Activated T-cell treated with anti-CD3 and anti-CD28 coated beads for 1 hour (primary cell): ENCODE measurements around the gene RASA3.
"Not testable (repeated sequence)": the region's sequence is repeated elsewhere in the genome, so short reads cannot be mapped to it uniquely, and the experiment has no call there.

Experiments
- DNase-seq: peaks from one replicate; pipeline ENCODE4 v3.0.0-alpha.2; 2020; ENCODE audit warnings: low read depth

The RASA3 gene

DNA sequence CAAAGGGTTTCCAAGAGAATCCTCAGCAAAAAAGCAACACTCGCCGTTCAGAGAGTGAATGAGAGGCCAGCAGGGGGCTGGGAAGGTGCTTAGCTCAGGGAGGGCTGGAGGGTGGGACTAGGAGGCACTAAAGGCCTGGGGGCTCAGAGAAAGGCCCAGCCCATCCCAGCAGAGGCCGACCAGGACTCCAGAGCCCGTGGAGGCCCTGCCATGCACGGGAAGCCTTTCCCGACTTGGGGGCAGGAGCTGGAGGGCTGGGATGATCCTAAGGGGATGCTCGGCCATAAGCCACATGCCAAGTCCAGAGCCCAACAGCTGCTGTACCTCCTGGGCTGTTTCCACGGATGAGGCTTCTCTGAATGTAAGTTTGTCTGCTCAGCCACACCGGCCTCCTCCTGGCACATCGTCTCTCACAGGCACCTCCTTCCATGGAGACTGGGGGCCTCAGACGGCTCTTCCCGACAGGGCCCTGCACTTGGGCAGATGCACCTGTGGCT, 19.5 kb downstream of the RASA3 start:
- no peak for DNase-seq

DNA sequence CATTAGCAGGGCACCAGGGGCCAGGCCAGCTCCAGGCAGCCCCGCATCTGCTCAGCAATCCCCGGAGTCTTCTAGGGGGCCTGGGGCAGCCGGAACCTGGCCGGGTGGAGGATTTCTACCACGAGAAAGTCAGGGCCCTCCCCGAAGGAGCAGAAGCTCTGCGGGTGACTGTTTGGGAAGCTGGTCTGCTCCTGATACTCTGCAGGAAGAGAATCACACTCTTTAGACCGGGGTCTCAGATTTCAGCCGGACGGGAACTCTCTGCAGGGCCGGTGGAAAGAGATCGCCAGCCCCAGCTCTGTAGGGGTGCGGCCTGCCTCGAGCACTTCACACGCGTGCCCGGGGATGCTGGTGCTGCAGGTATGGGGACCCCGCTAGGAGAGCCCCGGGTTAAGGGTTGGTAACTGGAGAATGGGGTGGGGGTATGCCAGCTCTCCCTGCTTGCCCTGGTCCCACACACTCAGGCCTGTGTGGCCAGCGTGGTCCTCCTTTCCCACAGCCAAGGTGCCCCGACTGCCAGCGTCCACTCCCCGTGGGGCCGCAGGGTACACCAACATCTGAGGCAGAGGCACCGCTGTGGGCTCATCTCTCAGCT, 20.1 kb downstream of the RASA3 start:
- no peak for DNase-seq

DNA sequence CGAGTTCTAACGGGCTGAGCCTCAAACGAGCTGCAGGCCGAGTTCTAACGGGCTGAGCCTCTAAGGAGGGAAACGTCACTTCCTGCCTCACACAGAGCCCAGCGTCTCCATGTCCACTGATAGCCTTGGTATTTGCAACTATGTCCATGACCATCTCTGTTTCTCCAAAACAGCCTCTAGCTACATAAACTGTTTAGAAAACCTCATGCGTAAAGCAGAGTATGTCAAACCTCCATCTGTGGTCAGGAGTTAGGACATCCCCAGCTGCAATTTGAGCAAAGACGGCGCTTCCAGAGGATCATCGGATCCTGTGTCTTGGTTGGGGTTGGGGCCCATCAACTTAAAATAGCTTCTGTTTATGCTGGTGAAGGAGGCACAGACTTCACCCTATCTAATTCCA, 20.8 kb downstream of the RASA3 start:
- no peak for DNase-seq

DNA sequence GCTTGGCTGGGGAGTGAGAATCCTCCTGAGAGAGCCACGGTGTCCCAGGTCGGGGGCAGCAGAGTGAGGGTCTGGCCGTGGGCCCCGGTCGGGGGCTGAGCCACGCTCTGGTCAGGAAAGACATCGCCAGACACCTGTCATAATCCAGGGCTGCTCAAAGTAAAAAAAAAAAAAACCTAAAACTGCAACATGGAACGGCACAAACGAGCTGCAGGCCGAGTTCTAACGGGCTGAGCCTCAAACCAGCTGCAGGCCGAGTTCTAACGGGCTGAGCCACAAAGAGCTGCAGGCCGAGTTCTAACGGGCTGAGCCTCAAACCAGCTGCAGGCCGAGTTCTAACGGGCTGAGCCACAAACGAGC, 21.6 kb downstream of the RASA3 start:
- not testable (repeated sequence) for DNase-seq

DNA sequence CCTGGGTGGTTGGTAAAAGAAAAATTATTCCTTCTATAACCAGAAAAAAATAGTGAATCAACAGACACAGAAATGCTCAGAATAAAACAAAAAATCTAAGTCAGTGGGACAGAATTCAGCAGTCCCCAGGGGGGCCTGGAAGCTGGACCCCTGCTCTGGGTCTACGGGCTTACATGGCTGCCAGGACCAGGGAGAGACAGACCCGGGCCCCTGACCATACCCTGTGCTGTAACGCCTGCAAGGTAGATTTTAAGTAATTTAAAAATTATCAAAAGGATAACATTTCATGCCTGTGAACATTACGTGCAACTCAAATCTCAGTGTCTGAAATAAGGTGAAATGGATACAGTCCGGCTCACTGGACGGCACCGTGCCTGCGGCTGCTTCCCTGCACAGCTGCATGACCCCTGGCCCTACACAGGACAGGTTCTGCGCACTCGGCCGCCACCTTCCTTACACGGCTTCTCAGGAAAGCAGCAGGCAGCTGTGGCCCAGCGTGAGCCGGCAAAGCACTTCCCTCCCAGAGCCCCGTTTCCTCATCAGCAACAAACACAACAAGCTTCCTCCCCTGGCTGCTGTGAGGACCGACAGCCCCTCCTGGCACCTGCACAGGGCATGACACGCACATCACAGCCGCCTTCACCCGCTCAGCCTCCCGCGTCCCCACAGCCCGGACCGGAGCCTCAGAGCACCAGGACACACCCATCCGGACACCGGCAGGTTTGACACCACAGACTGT, 22.2 kb downstream of the RASA3 start:
- peak; percentile 61 for DNase-seq

DNA sequence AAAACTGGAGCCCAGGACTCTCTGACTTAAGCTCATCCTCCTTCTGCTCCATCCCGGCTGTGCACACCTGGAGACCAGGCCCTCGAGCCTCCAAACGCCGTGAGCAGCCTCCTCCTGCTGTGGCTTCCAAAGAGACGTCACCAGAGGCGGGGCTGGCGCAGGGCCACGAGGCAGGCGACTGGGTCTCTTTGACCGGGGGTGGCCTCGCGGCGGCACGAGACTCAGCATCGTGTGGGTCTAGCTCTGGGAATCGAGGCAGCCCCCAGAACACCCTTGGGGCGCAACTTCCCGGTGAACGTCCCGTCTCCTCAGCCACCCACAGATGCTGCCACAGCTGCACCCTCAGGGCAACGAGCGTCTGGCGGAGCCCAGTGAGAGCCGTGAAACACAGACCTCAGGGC, 22.8 kb downstream of the RASA3 start:
- no peak for DNase-seq

DNA sequence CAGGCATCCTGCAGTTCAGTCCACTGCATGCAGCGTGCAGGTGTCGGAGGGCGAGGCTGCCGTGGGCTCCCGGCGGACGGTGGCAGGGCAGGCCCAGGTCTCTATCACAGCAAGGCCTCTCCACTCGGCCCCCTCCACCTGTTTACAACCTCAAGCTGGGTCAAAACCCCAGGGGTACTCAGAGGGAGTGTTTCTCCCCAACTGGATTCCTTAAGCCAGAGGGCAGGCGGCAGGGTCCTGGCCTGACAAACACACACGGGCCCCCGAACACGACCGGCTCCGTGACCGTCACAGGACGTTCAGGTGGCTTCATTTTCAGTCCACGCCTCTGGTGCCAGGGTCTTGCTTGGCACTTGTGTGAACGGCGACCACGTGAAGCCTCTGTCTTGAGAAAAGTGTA, 23.5 kb downstream of the RASA3 start:
- DNase-seq: no peak

DNA sequence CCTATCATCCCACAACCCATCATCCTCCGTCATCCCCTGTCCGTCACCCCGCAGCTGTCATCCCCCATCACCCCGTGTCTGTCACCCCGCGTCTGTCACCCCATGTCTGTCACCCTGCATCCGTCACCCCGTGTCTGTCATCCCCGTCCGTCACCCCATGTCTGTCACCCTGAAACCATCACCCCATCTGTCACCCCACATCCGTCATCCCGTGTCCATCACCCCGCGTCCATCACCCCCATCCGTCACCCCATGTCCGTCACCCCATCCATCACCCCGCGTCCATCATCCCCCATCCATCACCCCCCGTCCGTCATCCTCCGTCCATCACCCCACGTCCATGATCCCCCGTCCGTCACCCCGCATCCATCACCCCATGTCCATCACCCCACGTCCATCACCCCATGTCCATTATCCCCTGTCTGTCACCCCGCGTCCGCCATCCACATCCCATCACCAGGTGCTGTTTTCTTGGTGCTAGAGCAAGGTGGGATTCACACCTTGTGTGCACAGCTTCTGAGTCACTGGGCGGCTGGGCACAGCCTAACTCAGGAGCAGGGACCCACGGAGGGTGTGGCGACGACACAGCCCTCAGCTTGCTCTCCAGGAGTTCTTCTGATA, 24.2 kb downstream of the RASA3 start:
- DNase-seq: no peak

DNA sequence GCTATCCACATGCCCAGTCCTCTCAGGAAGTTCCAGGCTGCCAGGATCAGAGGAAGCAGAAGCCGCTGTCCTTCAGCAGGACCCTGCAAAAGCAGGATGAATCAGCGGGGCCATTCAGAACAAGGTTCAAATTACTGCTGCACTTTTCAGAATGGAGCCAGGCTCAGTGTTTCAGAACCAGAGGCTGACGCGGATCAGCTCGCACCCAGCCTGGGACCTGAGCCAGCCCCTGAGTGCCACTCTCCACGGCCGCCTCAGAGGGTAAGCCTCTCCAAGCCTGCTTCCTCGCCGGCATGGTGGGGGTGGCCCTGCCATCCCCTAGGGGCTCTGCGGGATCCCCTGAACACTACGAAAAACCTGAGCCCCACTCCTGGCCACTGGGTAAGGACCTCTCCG, 24.7 kb downstream of the RASA3 start:
- no peak for DNase-seq

DNA sequence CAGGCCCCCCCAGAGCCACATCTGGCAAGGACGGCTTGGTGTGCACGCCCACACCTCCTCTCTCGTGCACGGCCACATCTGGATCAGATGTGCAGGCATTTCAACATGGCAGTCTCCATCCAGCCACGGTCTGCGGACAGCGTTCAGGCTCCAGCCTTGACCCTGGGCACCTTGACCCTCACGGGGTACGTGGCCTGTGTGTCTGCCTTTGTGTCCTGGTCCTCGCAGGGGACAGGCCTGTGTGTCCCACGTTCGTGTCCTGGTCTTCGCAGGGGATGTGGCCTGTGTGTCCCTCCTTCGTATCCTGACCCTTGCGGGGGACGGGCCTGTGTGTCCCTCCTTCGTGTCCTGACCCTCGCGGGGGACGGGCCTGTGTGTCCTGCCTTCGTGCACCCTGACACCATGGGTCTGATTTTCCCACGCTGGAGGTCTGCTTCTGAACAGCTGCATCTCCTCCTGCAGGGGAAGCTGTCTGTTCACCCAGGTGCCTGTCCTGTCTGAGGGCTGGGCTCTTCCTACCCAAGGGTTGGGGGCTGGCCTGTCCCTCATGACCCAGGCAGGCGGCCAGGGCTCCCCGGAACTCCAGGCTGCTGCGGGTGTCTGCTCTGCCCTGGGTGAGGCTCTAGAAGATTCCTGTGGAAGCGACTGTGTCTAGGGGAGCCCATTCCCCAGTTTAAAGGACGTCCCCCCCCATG, 25.3 kb downstream of the RASA3 start:
- DNase-seq: no peak

DNA sequence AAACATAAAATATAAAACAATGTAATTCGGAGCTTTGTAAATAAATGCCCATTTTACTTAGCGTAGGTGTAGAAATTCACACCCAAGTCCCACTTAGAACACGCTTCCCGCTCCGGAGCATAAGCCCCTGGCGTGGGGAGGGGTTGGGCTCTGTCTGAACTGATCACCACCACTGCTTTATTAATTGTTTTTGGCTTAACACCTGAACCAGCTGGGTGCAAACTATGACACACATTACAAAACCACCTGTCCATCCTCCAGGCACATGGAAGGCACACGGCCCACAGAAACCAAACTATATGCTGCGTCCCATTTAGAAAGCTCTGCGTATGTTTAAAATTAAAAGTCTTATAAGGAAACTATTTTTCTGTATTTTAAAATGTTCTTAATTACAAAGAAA, 25.9 kb downstream of the RASA3 start:
- DNase-seq: no peak

DNA sequence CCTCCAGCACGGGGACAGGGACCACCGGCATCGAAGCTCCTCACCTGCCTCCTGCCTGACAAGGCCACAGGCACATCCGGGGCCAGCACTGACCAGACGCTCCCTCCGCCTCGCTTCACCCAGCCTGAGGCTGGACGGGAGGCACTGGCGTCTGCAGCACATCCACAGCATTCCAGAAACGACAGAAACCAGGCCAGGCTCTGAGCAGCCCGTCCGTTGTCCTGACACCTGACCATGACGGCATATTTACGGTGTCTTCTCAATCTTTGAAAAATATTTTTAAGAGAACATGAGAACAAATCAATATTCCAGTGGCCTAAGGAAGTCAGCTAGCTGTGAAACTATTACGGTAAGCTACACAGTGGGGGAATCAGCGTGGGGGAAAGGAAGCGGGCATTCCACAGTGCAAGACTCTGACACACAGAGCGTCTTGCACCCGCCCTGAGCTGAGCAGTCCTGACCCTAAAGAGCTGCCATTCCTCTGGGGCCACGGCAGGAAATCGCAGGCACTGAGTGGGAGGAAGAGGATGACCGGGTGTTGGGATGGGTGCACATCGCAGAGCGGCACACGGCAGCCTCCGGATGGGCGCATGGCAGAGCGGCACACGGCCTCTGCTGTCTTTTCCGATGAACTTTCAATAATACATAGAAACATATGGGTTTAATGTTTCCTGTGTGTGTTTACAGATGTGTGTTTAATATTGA, 26.8 kb downstream of the RASA3 start:
- no peak for DNase-seq

DNA sequence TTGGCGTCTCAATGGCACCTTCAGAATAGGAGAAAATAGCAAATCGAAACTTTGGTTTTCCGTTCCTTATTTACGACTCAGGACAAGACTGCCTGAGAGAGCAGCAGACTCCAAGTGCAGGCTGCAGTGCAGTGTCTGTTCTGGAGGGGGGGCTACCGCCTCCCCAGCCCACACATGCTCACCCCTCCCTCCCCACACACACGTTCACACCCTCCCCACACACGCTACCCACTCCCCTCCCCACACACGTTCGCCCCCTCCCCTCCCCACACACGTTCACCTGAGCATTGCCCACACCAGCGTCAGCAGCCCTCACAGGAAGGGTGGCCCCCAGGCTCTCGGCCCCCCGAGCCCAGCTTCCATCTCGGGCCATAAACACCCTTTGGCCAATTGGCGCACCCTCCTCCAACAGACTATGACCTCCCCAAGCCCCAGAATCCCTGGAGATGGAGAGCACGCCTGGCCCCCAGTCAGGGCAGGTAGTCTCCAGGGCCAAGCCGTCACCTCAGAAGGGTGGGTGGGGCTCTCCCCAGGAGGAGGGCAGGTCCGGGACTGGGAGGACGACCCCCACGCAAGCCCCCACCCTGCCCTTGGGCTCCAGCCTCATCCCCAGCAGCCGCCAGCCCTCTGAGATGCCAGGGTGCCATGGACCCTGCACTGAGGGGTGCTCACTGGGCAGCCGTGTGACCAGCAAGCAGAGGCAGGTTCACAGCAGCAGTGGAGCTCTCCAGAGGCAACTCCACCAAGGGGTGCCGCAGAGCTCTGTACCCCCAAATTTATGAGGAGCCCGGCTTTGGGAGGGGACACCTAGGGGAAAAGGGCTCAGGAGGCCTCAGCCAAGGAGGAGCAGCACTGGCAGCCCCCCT, 27.5 kb downstream of the RASA3 start:
- DNase-seq: no peak

DNA sequence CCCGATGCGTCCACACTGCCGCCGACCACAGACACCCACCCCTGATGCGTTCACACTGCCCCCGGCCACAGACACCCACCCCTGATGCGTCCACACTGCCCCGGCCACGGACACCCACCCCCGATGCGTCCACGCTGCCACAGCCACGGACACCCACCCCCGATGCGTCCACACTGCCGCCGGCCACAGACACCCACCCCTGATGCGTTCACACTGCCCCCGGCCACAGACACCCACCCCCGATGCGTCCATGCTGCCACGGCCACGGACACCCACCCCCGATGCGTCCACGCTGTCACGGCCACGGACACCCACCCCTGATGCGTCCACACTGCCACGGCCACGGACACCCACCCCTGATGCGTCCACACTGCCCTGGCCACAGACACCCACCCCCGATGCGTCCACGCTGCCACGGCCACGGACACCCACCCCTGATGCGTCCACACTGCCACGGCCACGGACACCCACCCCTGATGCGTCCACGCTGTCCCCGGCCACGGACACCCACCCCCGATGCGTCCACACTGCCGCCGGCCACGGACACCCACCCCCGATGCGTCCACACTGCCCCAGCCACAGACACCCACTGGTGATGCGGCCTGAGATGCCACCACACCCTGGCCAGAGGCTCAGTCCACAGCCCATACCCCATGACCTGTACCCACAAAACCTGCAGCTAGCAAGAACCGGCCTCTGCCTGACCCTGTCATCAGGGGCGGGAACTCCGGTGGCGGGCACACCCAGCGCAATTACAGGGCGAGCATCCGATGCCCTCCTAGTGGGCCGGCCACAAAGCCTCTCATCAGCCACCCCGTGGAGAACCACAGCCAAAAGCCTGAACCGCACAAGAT, 28.4 kb downstream of the RASA3 start:
- no peak for DNase-seq

DNA sequence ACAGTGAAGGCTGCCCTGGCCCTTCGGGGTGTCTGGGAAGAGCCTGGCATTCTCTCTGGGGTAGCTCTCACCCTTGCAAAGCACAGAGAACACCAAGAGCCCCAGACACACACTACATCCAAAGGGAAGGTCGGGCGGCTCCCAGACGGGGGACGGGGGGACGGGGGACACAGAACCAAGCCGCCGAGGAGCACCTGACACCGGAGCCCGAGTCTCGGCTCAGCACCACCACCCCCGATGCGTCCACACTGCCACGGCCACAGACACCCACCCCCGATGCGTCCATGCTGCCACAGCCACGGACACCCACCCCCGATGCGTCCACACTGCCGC, 29.2 kb downstream of the RASA3 start:
- not testable (repeated sequence) for DNase-seq

DNA sequence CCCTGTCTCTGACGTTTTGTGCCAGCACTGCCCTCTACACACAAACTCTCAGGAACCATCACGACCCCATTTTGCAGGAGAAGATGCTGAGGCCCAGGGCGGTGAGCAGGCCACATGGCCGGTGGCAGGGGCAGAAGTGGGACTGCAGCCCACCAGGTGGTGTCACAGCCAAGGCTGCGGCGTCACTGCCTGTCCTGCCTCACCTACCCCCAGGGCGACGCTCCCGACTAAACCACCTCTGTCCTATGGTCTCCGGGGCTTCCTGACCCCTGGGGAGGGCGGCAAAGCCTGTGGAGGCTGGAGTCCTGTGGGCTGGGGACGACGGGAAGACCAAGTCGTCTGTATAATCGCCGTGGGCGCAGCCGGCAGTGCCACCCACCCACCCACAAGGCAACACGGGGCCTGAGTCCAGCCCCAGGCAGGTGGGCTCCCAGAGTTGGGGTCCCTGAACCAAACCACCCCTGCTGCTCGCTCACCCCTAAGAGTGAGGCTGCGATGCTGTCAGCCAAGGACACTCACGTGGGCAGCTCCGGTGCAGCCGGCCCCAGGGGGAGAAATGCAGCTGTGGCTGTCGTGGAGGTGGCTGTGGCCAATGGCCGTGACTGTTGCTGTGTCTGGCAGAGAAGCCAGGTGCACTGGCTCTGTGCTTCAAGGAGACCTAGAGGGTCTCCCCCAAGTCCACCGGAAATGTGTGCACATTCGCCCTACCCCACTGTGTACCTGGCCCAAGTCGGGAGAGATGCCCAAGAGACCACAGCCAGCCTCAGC, 29.7 kb downstream of the RASA3 start:
- DNase-seq: no peak

DNA sequence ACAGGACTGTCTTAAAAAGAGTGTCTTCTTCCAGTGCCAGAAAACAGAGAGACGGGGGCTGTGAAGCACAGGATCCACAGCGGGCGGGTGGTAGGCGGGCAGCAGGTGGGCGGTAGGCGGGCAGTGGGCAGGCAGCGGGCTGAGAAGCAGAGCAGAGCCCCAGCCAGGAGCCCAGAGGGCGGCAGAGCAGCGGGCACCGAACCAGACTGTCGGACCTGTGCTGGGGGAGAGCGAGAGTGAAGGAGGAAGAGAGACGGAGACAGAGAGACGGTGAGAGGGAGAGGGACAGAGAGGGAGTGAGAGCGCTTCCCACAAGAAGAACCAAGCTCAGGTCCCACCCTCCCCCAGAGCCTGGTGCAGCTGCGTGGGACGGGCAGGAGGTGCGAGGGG, 30.3 kb downstream of the RASA3 start:
- no peak for DNase-seq

DNA sequence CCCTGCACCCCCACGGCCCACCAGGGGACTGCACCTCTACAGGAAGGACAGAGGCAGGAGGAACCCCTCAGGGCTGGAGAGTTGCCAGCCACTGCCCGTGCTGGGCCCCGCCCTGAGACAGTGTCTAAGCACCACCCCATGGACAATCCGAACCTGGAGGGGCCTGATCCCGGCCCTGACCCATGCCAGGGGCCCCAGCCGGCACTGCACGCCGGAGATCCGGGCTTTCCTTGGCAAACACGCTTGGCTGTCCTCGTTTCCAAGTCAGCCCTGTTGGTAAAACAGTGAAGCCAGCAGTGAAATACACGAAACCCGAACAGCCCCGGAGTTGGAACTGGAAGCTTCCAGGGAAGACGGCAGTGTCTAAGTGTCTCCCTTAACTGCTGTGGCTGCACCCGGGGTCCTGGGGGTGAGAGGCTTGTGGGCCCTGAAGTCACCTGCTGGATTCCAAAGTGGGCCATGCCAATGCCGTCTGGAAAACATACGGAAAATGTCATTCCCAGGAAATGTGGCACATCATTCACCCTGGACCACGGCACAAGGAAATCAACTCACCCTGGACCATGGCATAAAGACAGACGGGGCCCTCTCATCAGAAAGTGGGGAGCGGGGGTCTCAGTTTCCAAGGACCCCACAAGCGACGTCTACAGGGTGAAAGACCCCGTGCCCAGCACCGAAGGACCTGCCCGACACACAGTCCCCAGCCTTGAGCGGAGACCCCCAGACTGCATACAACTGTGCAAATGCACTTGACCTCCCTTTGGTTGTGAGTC, 30.9 kb downstream of the RASA3 start:
- DNase-seq: no peak
